Head of caudate nucleus (tissue), 42 donors: Measurements from ENCODE around the gene ALG5.

Experiments used
- DNase-seq, 42 donors: peaks; one replicate each; pipeline versions ENCODE4 v3.0.0 to v3.0.0-alpha.2; 2020 to 2021; ENCODE audit warnings: mixed read lengths in 7 of 42
- intact Hi-C: fragments of 100-400 bp; cut with DNase I; formaldehyde crosslinking; loops from one replicate; pipeline ENCODE4 v1.15.0; 2022

The ALG5 gene

GRCh38 chr13:36999054-36999714 lies at the start of gene ALG5:
ALG5 (minus strand) TSS chr13:36999340; CDS start chr13:36999300, 40 bp downstream.
- peak; percentile 73 to 97 (median 92) for DNase-seq
- intact Hi-C loops: no loop called here

DNA sequence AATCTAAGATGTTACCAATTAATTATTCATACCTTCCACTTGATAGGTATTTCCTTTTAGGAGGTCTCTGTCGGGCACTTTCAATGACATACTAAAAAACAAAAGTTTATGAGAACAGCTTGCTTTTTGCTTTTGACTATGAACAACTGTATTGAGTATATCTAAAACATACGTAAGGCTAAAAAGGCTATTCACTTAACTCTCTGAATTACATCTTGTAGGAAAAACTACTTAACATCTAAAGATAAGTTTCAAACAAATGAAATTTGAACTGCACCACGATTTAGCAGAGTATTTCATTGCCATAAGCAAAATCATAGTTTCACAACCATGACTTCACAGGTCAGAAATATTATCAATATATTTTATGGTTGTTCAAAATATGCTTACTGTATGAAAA lies 48.7 kb upstream of the ALG5 start:
- intact Hi-C loops: no loop called here
- DNase-seq: no peak

GRCh38 chr13:37047032-37047431 lies 47.9 kb upstream of the ALG5 start:
- DNase-seq: no peak
- intact Hi-C loops: no loop called here

DNA sequence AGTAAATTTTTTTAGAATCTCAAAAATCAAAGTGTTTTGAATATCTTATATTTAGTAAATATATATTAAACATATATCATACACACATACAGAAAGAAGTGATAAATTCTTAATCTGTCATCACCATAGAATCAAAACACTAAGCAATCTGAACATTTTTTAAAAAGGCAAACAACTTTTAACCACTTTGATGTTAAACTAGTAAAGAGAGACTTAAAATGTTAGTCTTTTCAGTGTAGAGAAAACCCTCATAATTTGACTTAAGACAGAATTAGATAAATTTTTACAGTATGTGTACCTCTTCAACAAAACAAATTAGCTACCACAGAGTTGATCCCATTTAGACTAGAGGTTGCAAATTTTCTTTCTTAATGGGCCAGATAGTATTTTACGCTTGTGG lies 46.9 kb upstream of the ALG5 start:
- DNase-seq: no peak
- intact Hi-C loops: no loop called here

- no peak for DNase-seq
These were observed 41.6 kb upstream of the ALG5 start for GRCh38 chr13:37040789-37041188.

GRCh38 chr13:37039896-37040295 lies 40.8 kb upstream of the ALG5 start:
- no peak for DNase-seq
- intact Hi-C loops: no loop called here

More at GRCh38 chr13:37040789-37041188, 41.6 kb upstream of the ALG5 start:
- intact Hi-C loops: no loop called here

DNA sequence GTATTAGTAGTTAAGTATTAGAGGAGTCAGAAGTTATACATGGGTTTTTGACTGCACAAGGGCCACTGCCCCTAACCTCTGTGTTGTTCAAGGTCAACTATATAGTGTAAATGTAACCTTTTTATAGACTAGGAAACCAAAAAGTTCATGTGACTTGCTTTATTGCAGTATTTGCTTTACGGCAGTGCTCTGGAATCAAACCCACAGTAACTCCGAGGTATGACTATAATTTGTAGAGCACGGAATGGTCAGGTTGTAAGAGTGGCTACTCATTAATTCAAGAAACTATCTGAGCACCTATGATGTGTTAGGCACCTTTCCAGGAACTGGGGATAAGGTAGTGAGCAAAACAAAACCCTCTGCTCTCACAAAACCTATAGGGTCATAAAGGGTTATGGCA lies 38.1 kb upstream of the ALG5 start:
- intact Hi-C loops: no loop called here
- DNase-seq: no peak

- no peak for DNase-seq
- intact Hi-C loops: no loop called here
These were observed 30.5 kb upstream of the ALG5 start for GRCh38 chr13:37029617-37030016.

- no peak for DNase-seq
- intact Hi-C loops: no loop called here
These were observed 28.5 kb upstream of the ALG5 start for GRCh38 chr13:37027639-37028038.

DNA sequence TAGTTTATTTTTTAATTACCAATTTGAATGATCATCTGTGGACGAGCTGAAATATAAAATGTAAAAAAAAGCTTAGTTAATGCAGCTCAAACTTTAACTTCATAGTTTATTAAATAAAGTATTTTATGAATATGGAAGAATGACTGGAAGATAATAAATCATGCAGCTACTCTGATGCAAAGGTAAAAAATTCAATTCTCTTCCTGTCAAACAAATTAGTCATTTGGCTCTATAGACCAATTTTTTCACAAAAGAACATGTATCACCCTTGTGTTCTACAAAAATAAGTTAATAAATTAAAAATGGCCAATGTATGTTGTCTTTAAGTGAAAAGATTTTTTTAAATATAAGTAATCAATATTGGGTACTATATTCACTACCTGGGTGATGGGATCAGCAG lies 27.6 kb upstream of the ALG5 start:
- intact Hi-C loops: no loop called here

DNA sequence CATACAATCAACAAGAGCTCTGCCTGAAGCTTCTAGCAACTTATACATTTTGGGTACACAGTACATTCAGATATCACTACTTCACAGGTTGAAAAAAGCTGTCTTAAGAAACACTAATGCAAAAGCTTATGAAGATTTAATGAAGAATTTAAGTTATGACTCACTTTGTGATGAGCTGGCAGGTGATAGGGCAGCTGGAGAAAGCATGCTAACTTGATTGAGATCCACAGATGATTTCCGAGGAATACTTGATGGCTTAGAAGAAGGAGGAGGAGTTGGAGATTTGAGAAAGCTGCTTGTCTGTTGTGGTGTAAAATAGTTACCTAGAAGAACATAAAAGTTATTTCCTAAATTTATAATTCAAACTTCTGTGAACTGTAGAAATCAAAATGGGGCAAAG lies 24.7 kb upstream of the ALG5 start:
- no peak for DNase-seq
- intact Hi-C loops: no loop called here

More for the DNA sequence above, 27.6 kb upstream of the ALG5 start:
- no peak for DNase-seq

GRCh38 chr13:37014609-37015008 lies 15.5 kb upstream of the ALG5 start:
- no peak for DNase-seq
- intact Hi-C loops: no loop called here

DNA sequence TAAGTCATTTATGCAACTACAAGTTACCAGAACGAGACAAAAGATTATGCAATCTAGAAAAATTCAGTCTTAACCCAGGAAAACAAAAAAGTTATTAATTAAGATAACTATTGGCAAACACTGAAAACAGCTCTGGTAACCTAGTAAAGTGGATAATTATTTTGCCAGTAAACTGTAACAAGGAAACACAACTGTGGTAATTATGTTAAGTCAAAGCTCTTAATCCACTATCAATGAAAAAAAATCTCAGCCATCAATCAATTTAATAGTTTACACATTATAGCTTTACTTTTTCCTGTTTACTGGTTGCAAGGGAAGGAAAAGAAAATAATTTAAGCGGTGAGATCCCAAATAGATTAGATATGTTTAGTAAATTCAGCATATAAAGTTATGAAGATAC lies 12.6 kb upstream of the ALG5 start:
- DNase-seq: no peak
- intact Hi-C loops: no loop called here

DNA sequence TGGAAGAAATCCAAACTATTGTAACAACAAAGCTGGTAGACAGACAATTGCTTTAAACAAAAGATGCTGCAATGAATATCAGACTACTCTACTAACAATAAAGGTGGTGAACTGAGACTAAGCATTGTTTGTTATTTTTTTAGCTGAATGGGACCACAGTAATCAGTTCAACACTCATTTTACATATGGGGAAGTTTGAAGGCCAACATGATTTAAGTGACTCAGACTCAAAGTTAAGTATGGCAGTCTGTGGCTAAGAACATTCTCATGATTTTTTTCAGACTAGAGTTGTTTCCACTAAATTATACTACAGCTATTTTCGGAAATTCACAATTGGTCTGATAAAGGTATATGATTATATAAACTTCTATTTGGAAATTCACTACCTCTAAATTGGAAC lies 11.9 kb upstream of the ALG5 start:
- DNase-seq: no peak
- intact Hi-C loops: no loop called here

GRCh38 chr13:37010424-37010823 lies 11.3 kb upstream of the ALG5 start:
- DNase-seq: no peak
- intact Hi-C loops: no loop called here

GRCh38 chr13:37009692-37010091 lies 10.6 kb upstream of the ALG5 start:
- no peak for DNase-seq
- intact Hi-C loops: no loop called here

DNA sequence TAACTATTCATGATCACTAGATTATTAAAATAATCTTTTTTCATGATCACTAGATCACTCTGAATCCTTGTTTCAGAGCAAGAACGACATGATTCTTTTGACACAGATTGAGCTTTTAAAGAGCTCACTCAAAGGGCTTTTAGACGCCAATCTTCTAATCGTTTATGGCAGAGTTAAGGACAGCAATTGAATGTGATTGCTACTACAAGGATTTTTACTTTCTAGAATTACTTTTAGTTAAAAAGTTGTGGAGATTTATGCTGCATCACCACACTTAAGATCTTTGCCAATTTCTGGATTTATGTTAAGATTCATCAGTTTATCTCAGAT lies 2.7 kb upstream of the ALG5 start:
- DNase-seq: no peak
- intact Hi-C loops: no loop called here

- intact Hi-C loops: no loop called here
These were observed 507 bp downstream of the ALG5 start for GRCh38 chr13:36998624-36999041.

GRCh38 chr13:36997716-36998427 lies 1.3 kb downstream of the ALG5 start:
- no peak for DNase-seq
- intact Hi-C loops: no loop called here

More at GRCh38 chr13:36998624-36999041, 507 bp downstream of the ALG5 start:
- DNase-seq: peak in 36 of 42 donors; percentile 5 to 60 (median 29)

DNA sequence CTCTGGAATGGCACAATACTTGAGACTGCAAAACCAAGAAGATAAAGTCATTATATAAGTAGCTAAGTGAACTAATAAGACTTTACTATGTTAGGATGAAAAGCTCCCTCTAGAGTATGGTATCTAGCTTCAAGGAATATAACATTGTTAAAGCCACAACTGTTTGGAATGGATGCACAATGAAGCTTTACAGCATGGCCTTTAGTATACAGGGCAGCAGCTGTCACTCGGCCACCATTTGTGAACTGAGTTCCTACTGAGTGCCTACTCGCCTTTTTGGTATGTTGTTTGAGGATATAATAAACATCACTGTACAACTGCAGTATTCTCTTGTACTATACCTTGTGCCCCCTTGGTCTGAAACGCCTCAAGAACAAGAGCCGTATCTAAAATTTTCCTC lies 6.8 kb downstream of the ALG5 start:
- intact Hi-C loops: no loop called here
- no peak for DNase-seq
